Muscle of leg (tissue), 16 donors: ENCODE measurements around the gene FBP2. TPM values are rescaled to one million over a fixed set of nuclear protein-coding genes. Genes with fewer than 3 reads are reported as not detected.
A peak's percentile ranks its signal among the peaks of the same experiment; 100 is the strongest.

Source experiments
- DNase-seq: peaks from one replicate; pipeline ENCODE4 v3.0.0; 2013
- H3K27ac ChIP-seq: one replicate; pipeline ENCODE4 v1.5.1; 2013; ENCODE audit warnings: mild to moderate bottlenecking, low read length, control low read depth
- H3K27me3 ChIP-seq: one replicate; pipeline ENCODE4 v1.6.1; 2013; ENCODE audit warnings: low read length; ENCODE audit not compliant: control insufficient read depth, insufficient read depth
- H3K36me3 ChIP-seq: one replicate; pipeline ENCODE4 v1.6.1; 2013; ENCODE audit warnings: low read length; ENCODE audit not compliant: control insufficient read depth, insufficient read depth
- H3K4me1 ChIP-seq: one replicate; pipeline ENCODE4 v1.6.1; 2013; ENCODE audit warnings: low read length; ENCODE audit not compliant: control insufficient read depth, insufficient read depth
- H3K4me3 ChIP-seq: one replicate; pipeline ENCODE4 v1.5.1; 2013; ENCODE audit warnings: low read length, control low read depth
- H3K9me3 ChIP-seq: replicated peaks from 2 replicates; pipeline ENCODE4 v1.6.1; 2013; ENCODE audit warnings: low read depth, low read length; ENCODE audit not compliant: control insufficient read depth
- WGBS: methylation state at CpG from one replicate; pipeline ENCODE4 v1.1.5; 2013; ENCODE audit warnings: missing lambda C conversion rate; ENCODE audit not compliant: insufficient coverage; 5-methylcytosine and 5-hydroxymethylcytosine counted together
- long read RNA-seq, 11 donors: transcript quantifications; one replicate each; lab custom pipeline, GENCODE V29; 2026
- polyA plus RNA-seq, 8 donors: library from polyadenylated mRNA; unstranded; fragments of 120-200 nt; gene quantifications; one replicate each; pipeline versions ENCODE4 v1.2.1 to v1.2.3, GENCODE V29; 2013; ENCODE audit warnings: inconsistent platforms in 1 of 8, low replicate concordance in 1 of 8; ENCODE audit not compliant: insufficient read length in 8 of 8, insufficient read depth in 1 of 8
- total RNA-seq: library from RNA; stranded (reverse); fragments of 120-200 nt; gene quantifications from one replicate; pipeline ENCODE4 v1.2.4, GENCODE V29; 2013

The FBP2 gene
- total RNA-seq, result 105 TPM
- 100 to 1,000 TPM in 1 of 8 donors, 10 to 100 TPM in 7; 35.3 to 103 (median 74.1) TPM for polyA plus RNA-seq
- long read RNA-seq, donor 1, transcript FBP2-201 (7 exons, 1,305 nt), result major isoform, 11 of 11 reads
- long read RNA-seq, donor 1, partial matches to known transcripts, result 0 of 11 reads
- long read RNA-seq, donor 1, other reads (novel, unspliced or antisense), result 0 of 11 reads
- long read RNA-seq, donor 2, partial matches to known transcripts, result 0 of 4 reads
- long read RNA-seq, donor 2, other reads (novel, unspliced or antisense), result 0 of 4 reads
- long read RNA-seq, donor 3, transcript FBP2-201 (7 exons, 1,305 nt), result major isoform, 15 of 23 reads
- long read RNA-seq, donor 3, partial matches to known transcripts, result 8 of 23 reads
- long read RNA-seq, donor 3, other reads (novel, unspliced or antisense), result 0 of 23 reads
- long read RNA-seq, donor 4, transcript FBP2-201 (7 exons, 1,305 nt), result major isoform, 23 of 29 reads
- long read RNA-seq, donor 4, partial matches to known transcripts, result 6 of 29 reads
- long read RNA-seq, donor 4, other reads (novel, unspliced or antisense), result 0 of 29 reads
- long read RNA-seq, donor 5, transcript FBP2-201 (7 exons, 1,305 nt), result major isoform, 36 of 36 reads
- long read RNA-seq, donor 5, partial matches to known transcripts, result 0 of 36 reads
- long read RNA-seq, donor 5, other reads (novel, unspliced or antisense), result 0 of 36 reads
- long read RNA-seq, donor 6, transcript FBP2-201 (7 exons, 1,305 nt), result major isoform, 59 of 75 reads
- long read RNA-seq, donor 6, partial matches to known transcripts, result 16 of 75 reads
- long read RNA-seq, donor 6, other reads (novel, unspliced or antisense), result 0 of 75 reads
- long read RNA-seq, donor 7, transcript FBP2-201 (7 exons, 1,305 nt), result major isoform, 26 of 26 reads
- long read RNA-seq, donor 7, partial matches to known transcripts, result 0 of 26 reads
- long read RNA-seq, donor 7, other reads (novel, unspliced or antisense), result 0 of 26 reads
- long read RNA-seq, donor 8, transcript FBP2-201 (7 exons, 1,305 nt), result major isoform, 21 of 21 reads
- long read RNA-seq, donor 8, partial matches to known transcripts, result 0 of 21 reads
- long read RNA-seq, donor 8, other reads (novel, unspliced or antisense), result 0 of 21 reads
- long read RNA-seq, donor 9, transcript FBP2-201 (7 exons, 1,305 nt), result major isoform, 27 of 27 reads
- long read RNA-seq, donor 9, partial matches to known transcripts, result 0 of 27 reads
- long read RNA-seq, donor 9, other reads (novel, unspliced or antisense), result 0 of 27 reads
- long read RNA-seq, donor 10, transcript FBP2-201 (7 exons, 1,305 nt), result major isoform, 41 of 60 reads
- long read RNA-seq, donor 10, partial matches to known transcripts, result 19 of 60 reads
- long read RNA-seq, donor 10, other reads (novel, unspliced or antisense), result 0 of 60 reads
- long read RNA-seq, donor 11, transcript FBP2-201 (7 exons, 1,305 nt), result major isoform, 34 of 34 reads
- long read RNA-seq, donor 11, partial matches to known transcripts, result 0 of 34 reads
- long read RNA-seq, donor 11, other reads (novel, unspliced or antisense), result 0 of 34 reads

- no peaks in the 10 kb centered on the region for H3K27me3 ChIP-seq
- H3K27ac ChIP-seq, result peak within 1 kb of the TSS; percentile 66
- 57% methylated on average over 13 of the region's 21 CpGs for WGBS
- peak within 1 kb of the TSS; percentile 33 for H3K4me3 ChIP-seq
- H3K4me1 ChIP-seq, result no peaks in the 10 kb centered on the region
- H3K36me3 ChIP-seq, result no peaks in the 10 kb centered on the region
- peak; percentile 13 for DNase-seq
- no peaks in the 10 kb centered on the region for H3K9me3 ChIP-seq
These were observed at the start of gene FBP2 for GRCh38 chr9:94593459-94594345. FBP2 (minus strand) TSS chr9:94593824; CDS start chr9:94593726, 98 bp downstream.

GRCh38 chr9:94643176-94643575, 49.6 kb upstream of the FBP2 start:
- no peaks in the 10 kb centered on the region for H3K9me3 ChIP-seq
- WGBS, result 86% methylated on average over 4 of the region's 8 CpGs
- DNase-seq, result no peak

GRCh38 chr9:94642501-94642900, 48.9 kb upstream of the FBP2 start:
- Histone ChIP-seq H3K9me3 (no peaks in the 10 kb centered on the region), H3K36me3 (no peaks in the 10 kb centered on the region), H3K27ac (no peak overlapping the region), H3K4me3 (no peak overlapping the region), H3K27me3 (peaks cover 21% of the 10 kb centered on the region), H3K4me1 (peaks cover 9% of the 10 kb centered on the region)
- WGBS, result 76% methylated on average over 5 of the region's 5 CpGs
- no peak for DNase-seq

More at GRCh38 chr9:94643176-94643575, 49.6 kb upstream of the FBP2 start:
- peaks cover 18% of the 10 kb centered on the region for H3K27me3 ChIP-seq
- no peak overlapping the region for H3K27ac ChIP-seq
- no peaks in the 10 kb centered on the region for H3K36me3 ChIP-seq
- H3K4me1 ChIP-seq, result peaks cover 9% of the 10 kb centered on the region
- H3K4me3 ChIP-seq, result no peak overlapping the region

- Histone ChIP-seq H3K4me3 (peak overlapping the region; percentile 45), H3K27me3 (peaks cover 23% of the 10 kb centered on the region), H3K9me3 (no peaks in the 10 kb centered on the region), H3K27ac (no peak overlapping the region), H3K36me3 (no peaks in the 10 kb centered on the region), H3K4me1 (peaks cover 9% of the 10 kb centered on the region)
- 58% methylated on average over 8 of the region's 15 CpGs for whole genome bisulfite sequencing
- DNase-seq, result no peak
These were observed 46.4 kb upstream of the FBP2 start for GRCh38 chr9:94639999-94640376.

GRCh38 chr9:94639061-94639998, 45.7 kb upstream of the FBP2 start, which contains the start of gene FBP1:
FBP1 (minus strand) TSS chr9:94639518; CDS start chr9:94639310, 208 bp downstream.
- H3K36me3 ChIP-seq, result no peaks in the 10 kb centered on the region
- WGBS, result 3% methylated on average over 65 of the region's 79 CpGs
- H3K4me3 ChIP-seq, result peak within 1 kb of the TSS; percentile 45
- no peaks in the 10 kb centered on the region for H3K9me3 ChIP-seq
- H3K4me1 ChIP-seq, result peaks cover 9% of the 10 kb centered on the region
- peak; percentile 44 for DNase-seq
- H3K27ac ChIP-seq, result no peak within 1 kb of the TSS
- H3K27me3 ChIP-seq, result peaks cover 23% of the 10 kb centered on the region

- Histone ChIP-seq H3K27ac (no peak overlapping the region), H3K4me1 (peaks cover 9% of the 10 kb centered on the region), H3K36me3 (no peaks in the 10 kb centered on the region), H3K27me3 (peaks cover 23% of the 10 kb centered on the region), H3K4me3 (peak overlapping the region; percentile 45), H3K9me3 (no peaks in the 10 kb centered on the region)
- no peak for DNase-seq
- 50% methylated on average over 15 of the region's 17 CpGs for WGBS
These were observed 44.9 kb upstream of the FBP2 start for GRCh38 chr9:94638335-94639060.

GRCh38 chr9:94632737-94633136, 39.1 kb upstream of the FBP2 start:
- Histone ChIP-seq H3K27ac (no peak overlapping the region), H3K9me3 (no peaks in the 10 kb centered on the region), H3K36me3 (no peaks in the 10 kb centered on the region), H3K4me3 (no peak overlapping the region), H3K27me3 (peaks cover 4% of the 10 kb centered on the region), H3K4me1 (no peaks in the 10 kb centered on the region)
- DNase-seq, result peak; percentile 88
- WGBS, result 8% methylated on average over 4 of the region's 5 CpGs

GRCh38 chr9:94631599-94631998, 38.0 kb upstream of the FBP2 start:
- Histone ChIP-seq H3K4me1 (no peaks in the 10 kb centered on the region), H3K27me3 (peaks cover 2% of the 10 kb centered on the region), H3K36me3 (no peaks in the 10 kb centered on the region), H3K27ac (no peak overlapping the region), H3K4me3 (no peak overlapping the region), H3K9me3 (no peaks in the 10 kb centered on the region)
- DNase-seq, result no peak
- 50% methylated on average over 1 of the region's 8 CpGs for WGBS
